Measurements from ENCODE around the gene ELAVL4. TPM values are rescaled to one million over a fixed set of nuclear protein-coding genes. Genes with fewer than 3 reads are reported as not detected.

The ELAVL4 gene
- total RNA-seq, 3 donors from 2014 or later (not counting 1 experiment from before 2014, with no cell fraction given) = not detected

GRCh38 chr1:50218344-50219120 lies 109.8 kb downstream of the ELAVL4 start:
- Histone ChIP-seq H3K27me3 (ENCODE audit: control insufficient read depth, insufficient read depth, low read length) (no peaks in the 10 kb centered on the region), H3K36me3 (ENCODE audit: control insufficient read depth, insufficient read depth, low read length) (no peaks in the 10 kb centered on the region), H3K4me3 (ENCODE audit: low read length) (no peak overlapping the region), H3K27ac (ENCODE audit: low read length) (no peak overlapping the region), H3K4me1 (ENCODE audit: control insufficient read depth, insufficient read depth, low read length) (no peaks in the 10 kb centered on the region), H3K9me3 (ENCODE audit: control insufficient read depth, insufficient read depth, low read length) (no peaks in the 10 kb centered on the region)
- Mint-ChIP-seq H3K27ac (no peak overlapping the region), H3K4me1 (no peaks in the 10 kb centered on the region), H3K36me3 (no peaks in the 10 kb centered on the region), H3K27me3 (ENCODE audit: low read depth in 2 of 2) (peaks cover 0 to 7% of the 10 kb centered on the region in 2 donors), H3K4me3 (no peak overlapping the region), H3K9me3 (peaks cover 0 to 2% of the 10 kb centered on the region in 2 donors)
- ATAC-seq (no peak), DNase-seq (no peak)
- WGBS (ENCODE audit: insufficient coverage) = 91% methylated on average over 7 of the region's 7 CpGs
- TF ChIP-seq, protein P1, sequence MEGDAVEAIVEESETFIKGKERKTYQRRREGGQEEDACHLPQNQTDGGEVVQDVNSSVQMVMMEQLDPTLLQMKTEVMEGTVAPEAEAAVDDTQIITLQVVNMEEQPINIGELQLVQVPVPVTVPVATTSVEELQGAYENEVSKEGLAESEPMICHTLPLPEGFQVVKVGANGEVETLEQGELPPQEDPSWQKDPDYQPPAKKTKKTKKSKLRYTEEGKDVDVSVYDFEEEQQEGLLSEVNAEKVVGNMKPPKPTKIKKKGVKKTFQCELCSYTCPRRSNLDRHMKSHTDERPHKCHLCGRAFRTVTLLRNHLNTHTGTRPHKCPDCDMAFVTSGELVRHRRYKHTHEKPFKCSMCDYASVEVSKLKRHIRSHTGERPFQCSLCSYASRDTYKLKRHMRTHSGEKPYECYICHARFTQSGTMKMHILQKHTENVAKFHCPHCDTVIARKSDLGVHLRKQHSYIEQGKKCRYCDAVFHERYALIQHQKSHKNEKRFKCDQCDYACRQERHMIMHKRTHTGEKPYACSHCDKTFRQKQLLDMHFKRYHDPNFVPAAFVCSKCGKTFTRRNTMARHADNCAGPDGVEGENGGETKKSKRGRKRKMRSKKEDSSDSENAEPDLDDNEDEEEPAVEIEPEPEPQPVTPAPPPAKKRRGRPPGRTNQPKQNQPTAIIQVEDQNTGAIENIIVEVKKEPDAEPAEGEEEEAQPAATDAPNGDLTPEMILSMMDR (IDR thresholded peaks at IDR 0.05) = no peak
- intact Hi-C loops (cut with micrococcal nuclease) = no loop called here

GRCh38 chr1:50228871-50229384 lies 120.2 kb downstream of the ELAVL4 start:
- H3K4me3 ChIP-seq (ENCODE audit: low read length) = no peak overlapping the region
- Mint-ChIP-seq H3K4me1 (no peaks in the 10 kb centered on the region), H3K4me3 (no peak overlapping the region), H3K27me3 (ENCODE audit: low read depth in 2 of 2) (peaks cover 0 to 5% of the 10 kb centered on the region in 2 donors), H3K36me3 (no peaks in the 10 kb centered on the region), H3K9me3 (peaks cover 0 to 9% of the 10 kb centered on the region in 2 donors), H3K27ac (no peak overlapping the region)
- intact Hi-C loops (cut with micrococcal nuclease) = no loop called here
- no peaks in the 10 kb centered on the region for H3K27me3 ChIP-seq (ENCODE audit: control insufficient read depth, insufficient read depth, low read length)
- ATAC-seq (no peak), DNase-seq (no peak)
- H3K4me1 ChIP-seq (ENCODE audit: control insufficient read depth, insufficient read depth, low read length) = no peaks in the 10 kb centered on the region
- no peak overlapping the region for H3K27ac ChIP-seq (ENCODE audit: low read length)
- H3K9me3 ChIP-seq (ENCODE audit: control insufficient read depth, insufficient read depth, low read length) = peaks cover 9% of the 10 kb centered on the region
- WGBS (ENCODE audit: insufficient coverage) = 79% methylated on average over 4 of the region's 4 CpGs
- no peaks in the 10 kb centered on the region for H3K36me3 ChIP-seq (ENCODE audit: control insufficient read depth, insufficient read depth, low read length)
- TF ChIP-seq, protein P1 (IDR thresholded peaks at IDR 0.05) = no peak

DNA sequence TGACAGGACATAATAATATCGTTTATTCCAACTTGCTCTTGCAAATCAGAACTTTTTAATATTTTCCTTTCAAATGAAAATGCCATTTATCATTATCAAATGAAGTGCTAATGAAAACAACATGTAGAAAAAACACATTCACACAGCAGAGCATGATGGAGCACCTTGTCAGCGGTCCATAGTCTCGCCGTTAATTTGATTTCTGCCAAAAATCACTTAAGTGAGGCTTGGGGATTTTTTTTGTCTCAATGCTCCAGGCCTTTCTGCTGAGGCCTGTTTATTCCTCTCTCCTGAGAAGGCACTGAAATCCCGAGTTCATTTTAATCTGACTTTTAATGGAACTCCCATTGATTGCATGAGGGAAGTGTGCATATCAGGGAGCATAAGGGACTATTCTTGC lies 122.5 kb downstream of the ELAVL4 start:
- Histone ChIP-seq H3K4me3 (ENCODE audit: low read length) (no peak overlapping the region), H3K27me3 (ENCODE audit: control insufficient read depth, insufficient read depth, low read length) (no peaks in the 10 kb centered on the region), H3K36me3 (ENCODE audit: control insufficient read depth, insufficient read depth, low read length) (no peaks in the 10 kb centered on the region), H3K4me1 (ENCODE audit: control insufficient read depth, insufficient read depth, low read length) (no peaks in the 10 kb centered on the region), H3K27ac (ENCODE audit: low read length) (no peak overlapping the region), H3K9me3 (ENCODE audit: control insufficient read depth, insufficient read depth, low read length) (no peaks in the 10 kb centered on the region)
- Mint-ChIP-seq H3K9me3 (peaks cover 0 to 12% of the 10 kb centered on the region in 2 donors), H3K4me3 (no peak overlapping the region), H3K27me3 (ENCODE audit: low read depth in 2 of 2) (peaks cover 0 to 6% of the 10 kb centered on the region in 2 donors), H3K36me3 (no peaks in the 10 kb centered on the region), H3K27ac (no peak overlapping the region), H3K4me1 (no peaks in the 10 kb centered on the region)
- TF ChIP-seq, protein P1 (IDR thresholded peaks at IDR 0.05) = no peak
- DNase-seq (no peak), ATAC-seq (no peak)
- 91% methylated on average over 5 of the region's 5 CpGs for WGBS (ENCODE audit: insufficient coverage)
- intact Hi-C loops (cut with micrococcal nuclease) = no loop called here
